Hepatocyte (in vitro differentiated cells): ENCODE data around the gene COL4A1. TPM values are rescaled to one million over a fixed set of nuclear protein-coding genes. Genes with fewer than 3 reads are reported as not detected.

Source experiments
- DNase-seq: peaks from one replicate; pipeline ENCODE4 v3.0.0-alpha.2; 2016; ENCODE audit warnings: low spot score
- H2AFZ ChIP-seq: fragments of 200-600 bp; sonication (generic); 2 replicates; pipeline ENCODE4 v1.6.0; 2016; ENCODE audit warnings: antibody characterized with exemption, mild to moderate bottlenecking
- H3K27ac ChIP-seq: fragments of 200-600 bp; sonication (generic); 2 replicates; pipeline ENCODE4 v1.5.1; 2016; ENCODE audit warnings: mild to moderate bottlenecking
- H3K27me3 ChIP-seq: fragments of 200-600 bp; sonication (generic); 2 replicates; pipeline ENCODE4 v1.6.1; 2016
- H3K36me3 ChIP-seq: fragments of 200-600 bp; sonication (generic); replicated peaks from 2 replicates; pipeline ENCODE4 v1.5.1; 2016; ENCODE audit warnings: low read depth; ENCODE audit not compliant: insufficient read depth
- H3K4me1 ChIP-seq: fragments of 200-600 bp; sonication (generic); 2 replicates; pipeline ENCODE4 v1.5.1; 2016; ENCODE audit warnings: mild to moderate bottlenecking, moderate library complexity; ENCODE audit not compliant: insufficient read depth
- H3K4me2 ChIP-seq: fragments of 200-600 bp; sonication (generic); 2 replicates; pipeline ENCODE4 v1.6.0; 2016
- H3K4me3 ChIP-seq: fragments of 200-600 bp; sonication (generic); 2 replicates; pipeline ENCODE4 v1.5.1; 2016; ENCODE audit warnings: mild to moderate bottlenecking
- H3K79me2 ChIP-seq: fragments of 200-600 bp; sonication (generic); 2 replicates; pipeline ENCODE4 v1.6.0; 2017; ENCODE audit warnings: mild to moderate bottlenecking
- H3K9me2 ChIP-seq: fragments of 200-600 bp; sonication (generic); replicated peaks from 2 replicates; pipeline ENCODE4 v1.6.0; 2017; ENCODE audit warnings: mild to moderate bottlenecking; ENCODE audit not compliant: insufficient read depth
- H3K9me3 ChIP-seq: fragments of 200-600 bp; sonication (generic); 2 replicates; pipeline ENCODE4 v1.5.1; 2016; ENCODE audit warnings: low read depth, mild to moderate bottlenecking
- H4K20me1 ChIP-seq: fragments of 200-600 bp; sonication (generic); 2 replicates; pipeline ENCODE4 v1.6.0; 2016; ENCODE audit warnings: mild to moderate bottlenecking; ENCODE audit not compliant: insufficient read depth, poor library complexity, severe bottlenecking
- EZH2 ChIP-seq: fragments of 200-600 bp; sonication (generic); IDR thresholded peaks from 2 replicates; pipeline ENCODE4 v1.6.1; 2016; ENCODE audit warnings: antibody characterized with exemption, mild to moderate bottlenecking, borderline replicate concordance
- EZH2phosphoT487 ChIP-seq: fragments of 200-600 bp; sonication (generic); IDR thresholded peaks from one replicate; pipeline ENCODE4 v1.6.1; 2018; ENCODE audit warnings: antibody characterized with exemption, mild to moderate bottlenecking, low read depth, moderate library complexity; ENCODE audit not compliant: unreplicated experiment, severe bottlenecking
- WGBS: methylation state at CpG from one replicate; pipeline ENCODE4 v1.1.6; 2016; ENCODE audit warnings: low lambda C conversion rate; ENCODE audit errors: missing lambda C conversion rate; 5-methylcytosine and 5-hydroxymethylcytosine counted together
- polyA plus RNA-seq: library from polyadenylated mRNA; unstranded; fragments of >200 nt; fragmentation: Nextera tagmentation; extraction: Ambion mirVana; gene quantifications from 2 replicates; pipeline ENCODE4 v1.2.1, GENCODE V29; 2016
- total RNA-seq: library from RNA; depleted of rRNA; stranded (reverse); fragments of >200 nt; gene quantifications from 2 replicates; pipeline ENCODE4 v1.2.3, GENCODE V29; 2014
- TF ChIP-seq, protein P1 (sequence below): fragments of 200-600 bp; sonication (generic); IDR thresholded peaks from 2 replicates; pipeline ENCODE4 v1.5.1; 2016; ENCODE audit warnings: antibody characterized with exemption, mild to moderate bottlenecking; ENCODE audit not compliant: poor library complexity

COL4A1 gene
- total and polyA plus RNA-seq, 2 experiments from 2014 or later = 138 to 269 TPM

GRCh38 chr13:110138010-110138699 is 168.8 kb downstream of the COL4A1 start:
- Histone ChIP-seq H3K79me2 (no peaks in the 10 kb centered on the region), H3K4me1 (peaks cover 7% of the 10 kb centered on the region), H3K9me3 (no peaks in the 10 kb centered on the region), H3K4me3 (peak overlapping the region; percentile 27), H3K9me2 (no peaks in the 10 kb centered on the region), H4K20me1 (no peaks in the 10 kb centered on the region), H3K27me3 (peaks cover 6% of the 10 kb centered on the region), H2AFZ (peak overlapping the region; percentile 47), H3K36me3 (no peaks in the 10 kb centered on the region), H3K4me2 (peak overlapping the region; percentile 81), H3K27ac (peak overlapping the region; percentile 84)
- no peak for TF ChIP-seq EZH2
- TF ChIP-seq, protein P1, sequence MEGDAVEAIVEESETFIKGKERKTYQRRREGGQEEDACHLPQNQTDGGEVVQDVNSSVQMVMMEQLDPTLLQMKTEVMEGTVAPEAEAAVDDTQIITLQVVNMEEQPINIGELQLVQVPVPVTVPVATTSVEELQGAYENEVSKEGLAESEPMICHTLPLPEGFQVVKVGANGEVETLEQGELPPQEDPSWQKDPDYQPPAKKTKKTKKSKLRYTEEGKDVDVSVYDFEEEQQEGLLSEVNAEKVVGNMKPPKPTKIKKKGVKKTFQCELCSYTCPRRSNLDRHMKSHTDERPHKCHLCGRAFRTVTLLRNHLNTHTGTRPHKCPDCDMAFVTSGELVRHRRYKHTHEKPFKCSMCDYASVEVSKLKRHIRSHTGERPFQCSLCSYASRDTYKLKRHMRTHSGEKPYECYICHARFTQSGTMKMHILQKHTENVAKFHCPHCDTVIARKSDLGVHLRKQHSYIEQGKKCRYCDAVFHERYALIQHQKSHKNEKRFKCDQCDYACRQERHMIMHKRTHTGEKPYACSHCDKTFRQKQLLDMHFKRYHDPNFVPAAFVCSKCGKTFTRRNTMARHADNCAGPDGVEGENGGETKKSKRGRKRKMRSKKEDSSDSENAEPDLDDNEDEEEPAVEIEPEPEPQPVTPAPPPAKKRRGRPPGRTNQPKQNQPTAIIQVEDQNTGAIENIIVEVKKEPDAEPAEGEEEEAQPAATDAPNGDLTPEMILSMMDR = peak; percentile 29
- DNase-seq = peak; percentile 81
- WGBS = under 1% methylated on average over 54 of the region's 60 CpGs

DNA sequence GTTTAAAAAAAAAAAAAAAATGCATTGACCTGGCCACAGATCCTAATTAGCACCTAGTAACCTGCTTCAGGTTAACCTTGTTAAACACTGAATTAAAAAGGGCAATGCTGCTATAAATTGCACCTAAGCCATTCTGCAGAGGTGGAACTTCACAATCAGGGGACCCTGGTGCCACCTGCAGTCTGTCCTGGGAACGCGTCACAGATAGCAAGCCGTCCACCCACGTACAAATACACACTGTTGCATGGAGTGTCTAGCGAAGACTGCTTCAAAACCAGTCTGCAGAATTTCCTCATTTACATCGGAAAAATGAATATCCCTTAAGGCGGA is 169.3 kb downstream of the COL4A1 start:
- H3K27me3 ChIP-seq = peaks cover 6% of the 10 kb centered on the region
- peak; percentile 75 for DNase-seq
- no peaks in the 10 kb centered on the region for H3K79me2 ChIP-seq
- no peaks in the 10 kb centered on the region for H3K9me2 ChIP-seq
- TF ChIP-seq, protein P1 = peak; percentile 51
- TF ChIP-seq EZH2 = no peak
- peak overlapping the region; percentile 81 for H3K4me2 ChIP-seq
- 3% methylated on average over 7 of the region's 7 CpGs for WGBS
- no peaks in the 10 kb centered on the region for H3K36me3 ChIP-seq
- H3K4me1 ChIP-seq = peaks cover 7% of the 10 kb centered on the region
- no peaks in the 10 kb centered on the region for H4K20me1 ChIP-seq
- H2AFZ ChIP-seq = peak overlapping the region; percentile 45
- peak overlapping the region; percentile 27 for H3K4me3 ChIP-seq
- no peaks in the 10 kb centered on the region for H3K9me3 ChIP-seq
- H3K27ac ChIP-seq = peak overlapping the region; percentile 84

GRCh38 chr13:110136660-110137585 is 170.0 kb downstream of the COL4A1 start:
- DNase-seq = no peak

More at GRCh38 chr13:110136660-110137585, 170.0 kb downstream of the COL4A1 start:
- H3K79me2 ChIP-seq = no peaks in the 10 kb centered on the region
- no peaks in the 10 kb centered on the region for H3K36me3 ChIP-seq
- no peak overlapping the region for H3K27ac ChIP-seq
- WGBS = 38% methylated on average over 16 of the region's 16 CpGs
- no peaks in the 10 kb centered on the region for H3K9me3 ChIP-seq
- H3K4me2 ChIP-seq = peak overlapping the region; percentile 81
- peaks cover 6% of the 10 kb centered on the region for H3K27me3 ChIP-seq
- no peaks in the 10 kb centered on the region for H3K9me2 ChIP-seq
- TF ChIP-seq EZH2 (no peak), EZH2phosphoT487 (no peak)
- TF ChIP-seq, protein P1 = no peak
- no peaks in the 10 kb centered on the region for H4K20me1 ChIP-seq
- peaks cover 7% of the 10 kb centered on the region for H3K4me1 ChIP-seq
- no peak overlapping the region for H2AFZ ChIP-seq
- no peak overlapping the region for H3K4me3 ChIP-seq
